GM12872 (cell line): ENCODE measurements around the gene SUMF1.

Experiments used
- TF ChIP-seq, protein P1 (sequence below): IDR thresholded peaks from 3 replicates; pipeline ENCODE4 v1.5.1; 2011; ENCODE audit warnings: low read depth, mild to moderate bottlenecking, low read length, moderate library complexity; ENCODE audit not compliant: insufficient read depth

SUMF1 gene

GRCh38 chr3:4332111-4332510 is 135.0 kb downstream of the SUMF1 start:
- TF ChIP-seq, protein P1, sequence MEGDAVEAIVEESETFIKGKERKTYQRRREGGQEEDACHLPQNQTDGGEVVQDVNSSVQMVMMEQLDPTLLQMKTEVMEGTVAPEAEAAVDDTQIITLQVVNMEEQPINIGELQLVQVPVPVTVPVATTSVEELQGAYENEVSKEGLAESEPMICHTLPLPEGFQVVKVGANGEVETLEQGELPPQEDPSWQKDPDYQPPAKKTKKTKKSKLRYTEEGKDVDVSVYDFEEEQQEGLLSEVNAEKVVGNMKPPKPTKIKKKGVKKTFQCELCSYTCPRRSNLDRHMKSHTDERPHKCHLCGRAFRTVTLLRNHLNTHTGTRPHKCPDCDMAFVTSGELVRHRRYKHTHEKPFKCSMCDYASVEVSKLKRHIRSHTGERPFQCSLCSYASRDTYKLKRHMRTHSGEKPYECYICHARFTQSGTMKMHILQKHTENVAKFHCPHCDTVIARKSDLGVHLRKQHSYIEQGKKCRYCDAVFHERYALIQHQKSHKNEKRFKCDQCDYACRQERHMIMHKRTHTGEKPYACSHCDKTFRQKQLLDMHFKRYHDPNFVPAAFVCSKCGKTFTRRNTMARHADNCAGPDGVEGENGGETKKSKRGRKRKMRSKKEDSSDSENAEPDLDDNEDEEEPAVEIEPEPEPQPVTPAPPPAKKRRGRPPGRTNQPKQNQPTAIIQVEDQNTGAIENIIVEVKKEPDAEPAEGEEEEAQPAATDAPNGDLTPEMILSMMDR: no peak

- TF ChIP-seq, protein P1: no peak
These were observed 140.2 kb downstream of the SUMF1 start for GRCh38 chr3:4326868-4327267.

DNA sequence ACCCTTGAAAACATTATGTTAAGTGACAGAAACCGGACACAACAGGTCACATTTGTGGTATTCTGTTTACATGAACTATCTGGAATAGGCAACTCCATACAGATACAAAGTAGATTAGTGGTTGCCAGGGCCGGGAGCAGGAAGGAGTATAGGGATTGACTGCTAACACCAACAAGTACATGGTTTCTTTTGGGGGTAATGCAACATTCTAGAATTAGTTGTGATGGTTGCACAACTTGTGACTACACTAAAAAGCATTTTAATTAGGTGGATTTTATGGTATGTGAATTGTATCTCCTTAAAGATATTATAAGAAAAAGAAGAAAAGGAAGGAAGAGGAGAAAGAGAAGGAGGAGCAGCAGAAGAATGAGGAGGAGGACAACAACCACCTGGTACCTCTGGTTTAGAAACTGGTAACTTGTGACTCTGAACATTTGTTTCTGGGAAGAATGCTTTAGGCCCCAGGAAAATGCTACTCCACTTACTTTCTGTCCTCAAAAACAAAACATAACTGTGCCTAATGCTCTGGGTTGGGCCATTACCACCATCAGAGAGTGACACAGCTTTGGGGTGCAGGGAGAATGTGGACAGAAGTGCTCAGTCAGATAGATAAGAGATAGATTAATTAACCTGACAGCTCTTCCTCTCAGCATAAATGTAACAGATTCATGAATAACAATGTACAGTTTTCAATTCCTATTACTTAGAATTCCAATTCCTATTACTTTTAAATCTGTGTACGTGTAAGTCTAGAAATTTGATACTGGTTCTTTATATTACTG is 143.6 kb downstream of the SUMF1 start:
- TF ChIP-seq, protein P1: no peak

GRCh38 chr3:4322635-4323034 is 144.4 kb downstream of the SUMF1 start:
- TF ChIP-seq, protein P1: no peak

- TF ChIP-seq, protein P1: no peak
These were observed 145.3 kb downstream of the SUMF1 start for GRCh38 chr3:4321732-4322131.

DNA sequence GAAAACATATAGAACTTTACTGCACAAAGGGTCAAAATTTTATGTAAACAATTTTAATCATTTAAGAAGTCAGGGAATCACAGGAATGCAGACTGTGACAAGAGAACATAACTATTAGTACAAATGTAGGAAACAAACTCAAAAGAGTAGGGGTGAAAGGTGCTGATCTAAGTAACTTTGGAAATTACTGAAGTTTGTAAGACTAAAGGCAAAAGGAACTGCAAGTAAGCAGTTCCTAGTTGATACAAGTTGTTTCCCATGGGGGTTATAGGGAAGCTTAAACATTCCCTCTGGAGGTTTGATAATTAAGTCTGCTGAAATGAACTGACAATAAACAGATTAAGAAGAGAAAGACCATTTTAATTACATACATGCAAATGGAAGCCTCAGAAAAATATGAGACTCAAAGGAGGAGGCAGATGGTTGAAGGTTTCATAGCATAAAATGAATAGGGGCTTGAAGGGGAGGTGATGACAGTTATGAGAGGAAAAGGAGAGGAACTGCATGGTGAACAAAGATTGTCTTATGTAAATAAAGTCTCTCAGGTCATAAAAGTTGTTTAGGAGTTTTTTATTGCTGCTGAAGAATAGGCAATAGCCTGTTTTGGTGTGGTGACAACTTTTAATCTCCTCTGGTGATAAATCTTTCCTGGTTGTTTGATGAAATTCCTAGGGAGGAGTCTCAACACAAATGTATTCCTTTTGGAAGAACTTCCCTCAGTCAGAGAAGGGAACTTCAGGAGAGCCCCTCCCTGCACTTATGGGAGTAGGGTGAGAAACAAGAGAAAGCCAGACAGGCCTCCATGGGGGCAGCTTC is 146.8 kb downstream of the SUMF1 start:
- TF ChIP-seq, protein P1: no peak

DNA sequence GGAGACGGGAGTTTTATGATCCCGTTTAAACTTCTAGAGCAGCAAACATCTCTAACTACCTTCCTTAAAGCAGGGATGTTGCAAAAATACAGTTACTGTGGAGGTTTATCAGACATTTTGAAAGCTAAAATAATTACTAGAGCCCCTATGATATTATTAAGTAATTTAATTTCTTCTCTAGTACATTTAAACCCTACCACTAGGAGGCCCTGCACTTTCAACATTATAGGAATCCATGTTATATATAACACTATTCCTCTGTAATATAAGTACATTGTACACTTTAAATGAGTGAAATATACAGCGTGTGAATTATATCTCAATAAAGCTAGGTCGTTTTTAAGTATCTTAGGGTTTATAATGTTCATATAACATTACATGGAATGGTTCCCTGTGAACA is 152.4 kb downstream of the SUMF1 start:
- TF ChIP-seq, protein P1: no peak; the same call in 2 of the 3 replicates
